HPDE6-E6E7 (cell line): ENCODE results near the gene SLC9A9.
"Not testable (repeated sequence)": the region's sequence is repeated elsewhere in the genome, so short reads cannot be mapped to it uniquely, and the experiment has no call there.

Experiments
- DNase-seq: peaks from one replicate; pipeline ENCODE4 v3.0.0; 2011; ENCODE audit warnings: missing footprints; ENCODE audit errors: extremely low spot score

SLC9A9 gene

DNA sequence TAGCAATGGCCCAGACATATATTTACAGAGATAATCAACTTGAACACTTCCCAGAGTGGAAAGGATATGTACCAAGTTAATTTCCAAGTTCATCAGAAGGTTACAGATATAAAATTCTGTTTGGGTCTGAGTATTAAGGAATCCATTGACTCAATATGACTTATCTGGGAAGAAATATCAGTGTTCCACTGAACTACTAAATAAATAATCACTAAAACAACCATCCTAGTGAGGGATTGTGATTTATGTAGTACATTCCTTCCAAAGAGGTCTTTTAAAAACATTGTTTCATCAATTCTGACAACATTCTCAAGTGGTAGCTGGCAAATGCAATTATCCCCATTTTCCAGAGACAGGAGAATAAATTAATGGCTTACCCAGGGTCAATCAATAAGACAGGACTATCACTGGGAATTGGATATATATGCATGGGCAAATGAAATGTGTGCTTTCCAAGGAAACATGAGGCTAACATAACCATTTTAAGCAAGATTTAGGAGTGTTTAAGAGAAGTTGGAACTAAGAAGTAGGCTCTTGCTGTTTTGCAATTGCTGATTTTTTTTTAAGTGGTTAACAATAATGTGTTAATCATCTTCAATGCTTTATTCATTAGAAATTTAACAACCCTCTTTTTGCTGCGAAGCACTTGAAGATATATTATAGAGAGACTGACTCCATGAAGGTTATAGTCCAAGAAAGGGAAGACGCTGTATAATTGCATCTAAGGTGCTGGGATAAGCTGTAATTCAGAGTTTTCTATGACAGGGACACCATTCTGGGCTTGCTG, 37.9 kb downstream of the SLC9A9 start:
- DNase-seq = no peak

DNA sequence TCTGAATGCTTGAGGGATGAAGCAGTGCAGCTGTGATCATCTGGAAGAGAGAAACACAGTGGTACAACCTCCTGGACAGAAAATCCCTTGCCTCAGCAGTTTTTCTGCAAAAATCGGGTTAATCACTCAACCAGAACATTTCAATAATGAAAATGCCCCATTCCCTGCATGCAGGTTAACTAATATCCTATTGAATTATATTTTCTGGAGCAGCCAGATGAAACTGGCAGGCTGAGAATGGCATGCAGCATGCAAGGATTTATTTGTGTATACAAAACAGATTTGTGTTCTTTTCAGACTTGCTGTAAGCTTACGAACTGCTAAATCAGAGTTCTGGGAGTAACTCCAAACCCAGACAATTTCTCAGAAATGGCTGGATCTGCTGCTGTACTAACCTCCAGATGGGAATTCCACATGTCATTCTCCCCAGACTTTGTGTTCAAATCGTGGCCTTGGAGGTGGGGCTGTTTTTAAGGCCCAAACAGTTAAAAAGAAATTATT, 39.1 kb downstream of the SLC9A9 start:
- DNase-seq = no peak

DNA sequence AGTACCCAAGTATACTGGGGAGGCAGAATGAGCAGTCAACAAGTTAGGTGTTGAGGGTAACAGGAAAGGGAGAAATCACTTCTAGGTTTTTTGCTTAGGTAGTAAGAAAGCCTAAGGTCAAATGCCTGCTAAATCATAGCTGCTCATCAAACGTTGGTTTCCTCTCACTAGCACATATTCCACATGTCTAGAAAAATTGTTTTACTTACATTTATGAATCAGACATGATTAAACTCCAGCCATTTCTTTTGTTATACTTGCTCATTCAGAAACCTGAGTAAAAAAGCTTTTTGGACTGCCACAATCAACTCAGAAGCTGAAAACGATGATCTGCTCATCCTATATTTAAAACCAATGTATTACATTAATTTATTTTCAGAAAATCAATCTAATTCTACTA, 40.2 kb downstream of the SLC9A9 start:
- DNase-seq = no peak

DNA sequence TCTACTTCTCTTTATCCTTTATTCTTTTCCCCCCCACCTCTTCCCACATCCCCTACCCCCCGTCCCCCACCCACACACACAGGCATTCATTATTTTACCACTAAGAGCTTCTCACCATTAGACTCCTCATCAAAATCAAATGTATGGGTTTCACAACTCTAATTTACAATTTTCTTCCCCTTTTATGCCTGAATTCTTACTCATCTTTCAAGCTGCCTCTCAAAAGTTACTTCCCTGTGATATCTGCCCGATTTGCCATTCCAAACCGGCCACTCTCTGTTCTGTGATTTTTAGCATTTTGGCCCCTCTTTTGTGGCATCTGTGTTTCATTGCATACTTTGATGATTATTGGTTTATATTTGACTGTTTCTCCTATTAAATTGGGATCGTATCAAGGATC, 42.2 kb downstream of the SLC9A9 start:
- DNase-seq = no peak

DNA sequence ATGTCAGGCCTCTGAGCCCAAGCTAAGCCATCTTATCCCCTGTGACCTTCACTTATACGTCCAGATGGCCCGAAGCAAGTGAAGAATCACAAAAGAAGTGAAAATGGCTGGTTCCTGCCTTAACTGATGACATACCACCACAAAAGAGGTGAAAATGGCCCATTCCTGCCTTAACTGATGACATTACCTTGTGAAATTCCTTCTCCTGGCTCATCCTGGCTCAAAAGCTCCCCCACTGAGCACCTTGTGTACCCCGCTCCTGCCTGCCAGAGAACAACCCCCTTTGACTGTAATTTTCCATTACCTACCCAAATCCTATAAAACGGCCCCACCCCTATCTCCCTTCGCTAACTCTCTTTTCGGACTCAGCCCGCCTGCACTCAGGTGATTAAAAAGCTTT, 42.8 kb downstream of the SLC9A9 start:
- DNase-seq = not testable (repeated sequence)

DNA sequence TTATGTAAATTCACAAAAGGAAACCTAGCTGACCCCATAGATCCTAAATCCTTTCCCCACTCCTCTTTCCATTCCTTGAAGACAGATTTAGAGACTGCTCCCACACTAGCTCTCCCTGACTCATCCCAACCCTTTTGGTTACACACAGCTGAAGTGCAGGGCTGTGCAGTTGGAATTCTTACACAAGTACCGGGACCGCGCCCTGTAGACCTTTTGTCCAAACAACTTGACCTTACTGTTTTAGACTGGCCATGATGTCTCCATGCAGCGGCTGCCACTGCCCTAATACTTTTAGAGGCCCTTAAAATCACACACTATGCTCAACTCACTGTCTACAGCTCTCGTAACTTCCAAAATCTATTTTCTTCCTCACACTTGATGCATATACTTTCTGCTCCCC, 47.2 kb downstream of the SLC9A9 start:
- not testable (repeated sequence) for DNase-seq

DNA sequence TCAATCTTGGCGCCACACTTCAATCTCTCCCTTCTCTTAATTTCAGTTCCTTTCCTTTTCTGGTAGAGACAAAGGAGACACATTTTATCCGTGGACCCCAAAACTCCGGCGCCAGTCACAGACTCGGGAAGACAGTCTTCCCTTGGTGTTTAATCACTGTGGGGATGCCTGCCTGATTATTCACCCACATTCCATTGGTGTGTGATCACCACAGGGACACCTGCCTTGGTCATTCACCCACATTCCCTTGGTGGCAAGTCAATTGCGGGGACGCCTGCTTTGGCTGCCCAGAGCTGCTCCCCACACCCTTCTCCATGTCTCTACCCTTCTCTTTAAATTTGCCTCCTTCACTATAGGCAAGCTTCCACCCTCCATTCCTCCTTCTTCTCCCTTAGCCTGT, 50.1 kb downstream of the SLC9A9 start:
- not testable (repeated sequence) for DNase-seq

DNA sequence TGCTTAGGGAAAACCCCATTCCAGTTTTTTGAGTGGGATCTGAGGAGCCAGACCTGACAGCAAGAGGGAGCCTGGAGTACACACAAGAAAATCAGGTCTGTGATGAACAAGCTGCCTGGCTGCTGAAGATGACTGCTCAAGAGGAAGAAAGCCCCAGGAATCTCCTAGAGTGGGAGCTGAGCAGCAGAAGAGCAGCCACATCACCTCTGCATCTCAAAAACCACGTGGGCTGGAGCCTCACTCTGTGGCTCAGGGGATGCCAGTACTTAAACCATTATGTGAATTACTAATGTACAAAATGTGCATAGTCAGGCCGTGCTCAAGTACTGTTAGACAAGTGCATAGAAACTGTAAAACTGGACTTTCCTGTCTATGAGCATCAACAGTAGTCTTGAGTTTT, 52.4 kb downstream of the SLC9A9 start:
- no peak for DNase-seq

DNA sequence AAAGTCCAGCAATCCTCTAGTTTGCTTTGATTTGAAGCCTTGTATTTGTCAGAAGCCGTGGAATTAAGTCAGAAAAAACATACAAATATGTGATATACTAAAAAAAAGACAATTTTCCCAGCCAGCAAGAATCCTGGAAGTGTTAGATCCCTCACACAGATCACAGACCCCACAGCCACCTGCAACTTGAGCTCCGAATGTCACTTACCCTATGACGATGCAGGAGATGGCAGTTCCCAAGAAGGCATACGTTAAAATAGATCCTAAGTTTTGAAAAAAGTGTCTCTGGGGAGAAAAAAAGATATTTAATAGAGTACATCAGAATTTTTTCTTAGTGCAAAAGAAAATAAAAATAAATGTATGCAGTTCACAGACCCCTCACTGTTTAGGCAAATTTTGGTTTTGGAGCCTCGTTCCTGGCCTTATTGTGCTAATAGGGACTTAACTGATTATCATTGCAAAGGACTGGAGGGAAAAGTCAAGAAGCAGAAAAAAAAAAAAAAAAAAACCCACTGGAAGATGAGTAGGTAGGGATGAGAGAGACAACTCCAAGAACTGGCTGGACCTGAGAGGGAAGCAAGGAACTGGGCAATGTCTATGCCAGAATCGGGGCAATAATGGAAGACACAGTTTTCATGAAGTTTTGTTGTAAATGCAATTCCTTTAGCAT, 53.3 kb downstream of the SLC9A9 start:
- no peak for DNase-seq

DNA sequence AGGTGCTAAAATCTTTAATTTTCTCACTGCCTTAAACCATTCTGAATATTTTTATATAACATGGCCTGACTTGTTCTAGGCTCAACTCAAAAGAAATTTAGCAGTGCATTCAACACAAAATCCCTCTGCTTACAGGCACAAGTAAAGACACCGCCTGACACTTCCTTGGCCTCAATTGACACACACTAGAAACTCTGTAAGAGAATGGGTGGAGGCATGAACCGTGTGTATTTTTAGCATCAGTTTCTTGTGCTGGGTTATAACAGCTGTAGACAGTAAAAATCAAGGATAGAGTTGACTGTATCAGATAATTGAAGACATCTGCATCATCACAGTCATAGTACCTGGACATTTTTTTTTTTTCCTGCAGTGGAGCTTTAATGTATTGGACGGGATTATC, 54.3 kb downstream of the SLC9A9 start:
- no peak for DNase-seq

DNA sequence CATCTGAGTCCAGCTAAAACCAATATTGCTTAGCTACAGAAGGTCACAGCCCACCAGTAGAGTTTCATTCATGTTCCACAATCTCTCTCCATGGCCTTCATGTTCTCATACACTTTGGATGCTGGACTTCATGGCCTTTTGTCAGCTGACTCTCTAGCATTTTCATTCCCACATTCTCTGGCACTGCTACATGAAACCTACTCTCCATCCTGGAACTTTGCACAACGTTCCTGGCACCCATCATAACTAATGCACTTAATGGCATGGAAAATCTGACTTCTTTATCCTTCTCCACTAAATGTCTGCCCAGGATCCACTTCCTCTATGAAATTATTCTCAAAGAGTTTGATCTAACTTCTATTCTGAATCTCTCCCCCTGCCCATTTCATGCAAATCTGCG, 56.9 kb downstream of the SLC9A9 start:
- DNase-seq = no peak

DNA sequence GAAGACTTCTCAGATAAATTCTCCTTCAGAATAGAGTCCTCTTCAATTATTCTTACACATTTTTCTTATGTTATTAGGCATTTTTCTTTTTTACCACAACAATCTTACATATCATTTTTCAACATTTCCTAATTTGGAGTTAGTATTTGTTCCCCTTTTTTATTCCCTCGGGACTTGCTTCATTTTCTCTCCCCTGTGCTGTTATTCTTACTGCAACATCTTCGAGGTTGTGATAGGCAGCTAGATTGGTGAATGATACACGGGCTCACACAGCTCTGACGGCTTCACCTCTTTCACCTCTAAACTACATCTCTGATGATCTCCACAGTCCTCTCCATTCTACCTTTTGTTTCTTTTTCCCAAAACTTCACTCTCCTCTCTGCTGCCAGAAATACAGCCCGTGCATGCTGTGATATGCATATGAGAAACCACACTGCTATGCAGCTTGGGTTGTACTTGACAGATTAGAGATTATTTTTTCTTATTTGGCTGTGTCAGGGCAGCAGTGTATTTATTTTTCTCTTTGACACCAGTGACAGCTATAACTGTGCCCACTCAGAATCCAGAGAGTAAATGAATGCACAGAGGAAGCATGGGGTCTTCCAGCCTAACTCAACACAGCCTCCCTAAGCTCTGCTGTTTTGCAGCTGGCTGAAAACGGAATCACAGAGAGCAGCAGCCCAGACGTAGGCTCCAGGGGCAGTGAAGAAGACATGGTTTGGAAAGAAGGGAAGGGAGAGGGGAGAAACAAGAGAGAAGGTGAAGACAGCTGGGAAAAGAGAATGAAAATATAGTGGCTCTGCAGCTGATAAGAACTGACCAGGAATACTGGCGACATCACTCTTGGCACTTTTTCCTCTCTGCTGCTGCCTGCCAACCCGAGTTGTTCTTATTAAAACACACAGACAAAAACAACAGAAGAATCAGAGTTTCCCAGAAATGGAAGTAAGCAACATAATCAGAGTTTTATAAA, 61.8 kb downstream of the SLC9A9 start:
- no peak for DNase-seq

DNA sequence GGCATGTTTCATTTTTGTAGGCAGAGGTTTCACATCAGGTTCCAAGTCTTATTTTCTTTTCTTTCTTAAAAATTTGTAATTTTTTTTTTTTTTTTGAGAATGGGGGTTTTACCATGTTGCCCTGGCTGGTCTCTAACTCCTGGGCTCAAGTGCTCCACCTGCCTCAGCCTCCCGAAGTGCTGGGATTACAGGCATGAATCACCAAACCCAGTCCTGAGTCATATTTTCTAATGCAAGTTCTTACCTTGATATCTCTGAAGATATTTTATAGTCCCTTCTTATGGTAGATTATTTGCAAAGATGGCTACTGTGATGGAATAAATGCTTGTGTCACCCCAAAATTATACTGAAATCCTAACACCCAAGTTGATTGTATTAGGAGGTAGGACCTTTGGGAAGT, 63.8 kb downstream of the SLC9A9 start:
- DNase-seq = no peak

DNA sequence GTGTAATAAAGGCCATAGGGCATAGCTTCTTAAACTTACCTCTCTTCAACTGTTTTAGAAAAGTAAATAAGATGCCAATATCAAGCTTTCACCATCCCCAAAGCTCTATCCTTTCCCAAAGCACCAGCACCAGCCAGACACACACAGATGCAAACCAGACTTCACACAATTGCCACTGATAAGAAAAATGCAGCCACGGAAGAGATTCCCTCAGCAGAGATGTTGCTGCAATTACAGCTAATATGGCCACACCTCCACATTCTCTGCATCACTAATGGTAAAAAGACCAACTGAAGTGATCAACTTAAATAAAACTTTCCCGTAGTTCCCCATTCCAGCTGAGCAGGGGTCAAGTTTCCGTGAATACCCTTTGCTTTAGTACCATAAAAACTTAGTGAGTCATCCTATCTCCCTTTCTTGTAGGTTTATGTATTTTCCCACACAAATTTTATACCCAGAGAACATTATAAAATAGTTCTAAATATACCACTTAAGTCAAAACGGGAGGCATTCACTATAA, 64.4 kb downstream of the SLC9A9 start:
- DNase-seq = no peak

DNA sequence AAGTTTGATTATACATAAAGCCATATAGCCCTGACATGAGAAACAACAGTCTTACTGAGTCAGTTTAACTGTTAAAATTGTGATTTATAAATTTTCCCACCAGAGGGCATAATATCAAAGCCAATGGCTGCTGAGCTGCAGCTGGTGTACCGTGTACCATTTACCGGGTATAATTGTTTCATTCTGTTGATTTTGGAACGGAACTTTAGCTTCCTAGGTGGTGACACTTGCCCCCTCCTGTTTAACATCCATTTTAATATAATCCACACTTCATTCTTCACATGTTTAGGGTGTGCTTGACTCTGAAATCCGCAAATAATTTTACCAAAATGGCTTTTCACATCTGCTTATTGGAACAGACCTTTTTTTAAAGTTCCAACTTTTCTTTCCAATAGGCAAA, 72.8 kb downstream of the SLC9A9 start:
- DNase-seq = peak; percentile 49

DNA sequence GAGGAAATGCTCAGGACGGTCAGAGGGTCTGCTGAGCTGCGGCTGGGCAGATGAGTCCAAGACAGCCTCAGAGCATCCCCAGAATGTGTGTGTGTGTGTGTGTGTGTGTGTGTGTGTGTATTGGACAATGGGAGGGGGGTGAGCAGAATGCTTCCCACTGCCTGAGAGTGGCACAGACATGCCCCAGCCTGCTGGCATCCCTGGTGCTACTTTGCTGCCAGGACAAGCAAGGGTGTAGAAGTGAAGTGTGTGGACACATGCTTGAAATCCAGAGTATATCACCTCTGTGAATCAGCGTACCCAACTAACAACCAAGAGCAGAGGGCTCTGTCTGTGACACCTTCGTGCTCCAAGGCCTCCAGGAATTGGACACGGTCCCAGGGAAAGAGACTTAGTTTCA, 76.3 kb downstream of the SLC9A9 start:
- DNase-seq = no peak

DNA sequence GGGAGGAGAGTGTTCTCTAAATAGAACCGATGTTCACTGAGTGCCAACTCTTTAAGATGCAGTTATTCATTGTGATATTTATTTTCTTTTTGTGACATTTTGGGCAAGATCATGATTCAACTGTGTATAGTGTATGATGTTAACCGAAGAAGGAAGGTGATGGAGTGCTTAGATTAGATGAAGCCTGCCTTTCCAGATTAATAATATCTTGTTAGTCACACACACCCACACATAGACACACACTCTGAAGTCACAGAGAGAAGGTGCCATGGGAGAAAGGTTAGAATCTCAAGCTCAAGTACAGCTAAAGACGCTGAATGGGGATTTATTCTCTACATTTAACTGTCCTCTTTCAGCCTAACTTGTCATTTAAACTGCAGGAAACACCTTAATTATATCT, 77.0 kb downstream of the SLC9A9 start:
- no peak for DNase-seq

DNA sequence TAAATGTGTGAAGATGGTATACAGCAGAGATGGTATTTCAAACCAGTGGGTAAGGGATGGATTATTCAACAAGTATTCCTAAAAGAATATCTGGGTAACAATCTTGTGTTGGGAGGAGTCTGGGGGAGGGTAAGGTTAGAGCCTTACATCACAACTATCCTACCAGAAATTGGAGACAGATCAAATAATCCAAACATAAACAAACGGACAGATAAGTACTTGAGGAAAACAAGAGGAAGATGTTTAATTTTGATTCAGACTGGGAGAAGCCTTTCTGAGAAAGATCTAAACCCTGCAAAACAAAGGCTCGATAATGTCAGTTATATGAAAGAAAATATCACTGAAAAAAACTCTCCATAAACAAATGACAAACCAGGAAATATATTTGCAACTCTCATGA, 77.9 kb downstream of the SLC9A9 start:
- no peak for DNase-seq

DNA sequence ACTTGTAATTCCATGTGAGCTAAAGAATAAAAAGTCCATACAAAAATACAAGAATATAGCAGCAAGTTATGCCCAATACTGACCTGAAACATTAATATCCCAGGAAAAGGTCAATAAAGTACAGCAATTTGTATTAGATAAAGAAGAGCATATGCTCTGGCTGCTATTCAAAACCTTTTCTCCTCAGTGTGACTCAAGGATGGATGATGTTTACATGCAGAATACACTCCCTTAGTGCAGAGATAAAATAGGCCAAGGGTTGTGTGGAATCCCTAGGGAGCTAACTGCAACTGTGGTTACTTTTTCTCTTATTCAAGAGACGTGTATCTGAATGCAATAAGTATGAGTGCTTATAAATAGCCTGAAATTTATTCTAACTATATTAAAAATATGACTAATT, 78.7 kb downstream of the SLC9A9 start:
- no peak for DNase-seq

DNA sequence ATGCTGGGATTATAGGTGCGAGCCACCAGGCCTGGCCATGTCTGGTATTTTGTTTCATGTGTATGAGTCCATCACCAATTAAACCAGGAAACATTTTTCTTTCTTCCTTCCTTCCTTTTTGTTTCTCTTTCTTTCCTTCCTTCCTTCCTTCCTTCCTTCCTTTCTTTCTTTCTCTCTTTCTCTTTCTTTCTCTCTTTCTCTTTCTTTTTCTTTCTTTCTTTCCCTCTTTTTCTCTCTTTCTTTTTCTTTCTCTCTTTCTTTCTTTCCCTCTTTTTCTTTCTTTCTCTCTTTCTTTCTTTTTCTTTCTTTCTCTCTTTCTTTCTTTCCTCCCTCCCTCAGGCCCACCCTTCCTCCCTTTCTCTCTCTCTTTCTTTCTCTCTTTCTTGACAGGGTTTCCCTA, 83.4 kb downstream of the SLC9A9 start:
- DNase-seq = no peak

DNA sequence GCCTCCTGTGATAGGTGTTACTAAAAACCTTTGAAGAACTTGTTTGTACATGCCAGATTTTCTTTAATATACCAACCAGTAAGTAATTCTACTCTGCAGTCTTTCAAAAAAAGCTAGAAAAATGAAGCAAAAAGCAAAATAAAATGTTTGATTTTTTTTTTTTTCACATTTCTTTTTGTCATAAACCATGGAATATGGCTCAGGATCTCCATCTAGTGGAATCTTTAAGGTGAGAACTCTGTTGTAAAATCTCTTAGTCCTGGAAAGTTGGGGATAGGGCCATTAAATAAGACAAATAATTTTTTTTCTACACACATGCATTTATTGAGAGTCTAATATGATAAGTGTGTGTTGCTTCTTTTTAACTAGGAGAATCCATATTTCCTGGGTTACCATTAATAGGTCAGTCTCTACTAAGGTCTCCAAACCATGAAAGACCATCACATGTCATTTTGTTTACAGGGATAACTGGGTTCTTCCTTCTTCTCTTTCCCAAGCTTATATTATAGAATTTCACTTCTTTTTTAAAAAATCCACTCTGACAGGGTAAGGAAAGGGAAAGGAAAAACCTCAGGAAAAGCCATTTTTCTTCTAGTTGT, 84.6 kb downstream of the SLC9A9 start:
- DNase-seq = no peak

DNA sequence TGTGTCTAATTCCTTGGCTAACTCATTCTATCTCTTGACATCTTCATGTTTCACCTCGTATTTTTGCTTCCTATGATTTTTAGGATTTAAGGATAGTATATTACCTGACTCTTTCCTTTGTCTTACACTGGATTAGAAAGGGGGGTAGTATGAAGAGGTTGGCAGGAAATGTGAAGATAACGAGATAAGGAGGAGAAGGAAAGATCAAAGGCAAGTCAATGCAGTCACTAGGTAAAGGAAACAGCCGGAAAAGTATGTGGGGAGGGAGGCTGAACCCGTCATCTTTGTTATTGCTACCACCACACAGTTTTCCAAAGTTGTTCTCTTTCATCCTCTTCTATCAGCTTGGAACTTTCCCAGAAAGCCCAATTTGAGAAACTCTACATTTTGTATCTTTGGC, 90.6 kb downstream of the SLC9A9 start:
- no peak for DNase-seq
